Measurements from ENCODE around the gene DCAF6.

The DCAF6 gene

GRCh38 chr1:167904652-167905130, 31.8 kb upstream of the DCAF6 start:
- Histone ChIP-seq H4K91ac (ENCODE audit: low read length) (no peak overlapping the region), H3K79me1 (replicated peaks; ENCODE audit: low read length, poor library complexity, severe bottlenecking) (no peaks in the 10 kb centered on the region), H4K8ac (ENCODE audit: low read length) (no peak overlapping the region), H2BK12ac (ENCODE audit: low read length in 2 of 2) (peak overlapping the region in 1 of 2 experiments; percentile 28), H3K18ac (ENCODE audit: low read depth in 1 of 2, low read length in 2 of 2) (peak overlapping the region in 1 of 2 experiments; percentile 59), H3K9me3 (ENCODE audit: control insufficient read depth, low read length) (peaks cover 3% of the 10 kb centered on the region), H3K4ac (ENCODE audit: low read depth in 1 of 2, low read length in 2 of 2) (no peak overlapping the region), H3K4me3 (ENCODE audit: insufficient read depth in 1 of 2, low read depth in 1 of 2, low read length in 2 of 2) (no peak overlapping the region), H2AFZ (ENCODE audit: low read depth, low read length) (no peak overlapping the region), H3K27ac (ENCODE audit: low read length, poor library complexity, severe bottlenecking) (peak overlapping the region; percentile 5), H3K4me1 (ENCODE audit: control insufficient read depth, insufficient read depth, low read depth, low read length) (peaks cover 3% of the 10 kb centered on the region), H2AK5ac (ENCODE audit: low read length, severe bottlenecking) (no peak overlapping the region), H3K23ac (ENCODE audit: low read length in 2 of 2) (no peak overlapping the region), H2BK15ac (ENCODE audit: low read depth, poor library complexity, severe bottlenecking) (no peak overlapping the region), H2BK5ac (ENCODE audit: low read depth, low read length, poor library complexity, severe bottlenecking) (no peak overlapping the region), H3K4me2 (ENCODE audit: low read length, poor library complexity, severe bottlenecking) (no peak overlapping the region), H3K9ac (ENCODE audit: low read length) (no peak overlapping the region), H3K14ac (ENCODE audit: low read length in 2 of 2) (no peak overlapping the region), H3K36me3 (ENCODE audit: control insufficient read depth in 1 of 2, insufficient read depth in 2 of 2, low read depth in 1 of 2, low read length in 2 of 2) (no peaks in the 10 kb centered on the region), H2BK120ac (ENCODE audit: low read depth, low read length) (no peak overlapping the region), H3K27me3 (ENCODE audit: control insufficient read depth in 1 of 2, insufficient read depth in 1 of 2, low read length in 2 of 2) (no peaks in the 10 kb centered on the region)
- WGBS = 0% methylated on average over 4 of the region's 4 CpGs
- DNase-seq = peak; percentile 90

GRCh38 chr1:167905182-167905581, 31.3 kb upstream of the DCAF6 start:
- H3K4ac ChIP-seq (ENCODE audit: low read depth in 1 of 2, low read length in 2 of 2) = no peak overlapping the region
- H3K23ac ChIP-seq (ENCODE audit: low read length in 2 of 2) = no peak overlapping the region
- H2BK120ac ChIP-seq (ENCODE audit: low read depth, low read length) = no peak overlapping the region
- H3K27ac ChIP-seq (ENCODE audit: low read length, poor library complexity, severe bottlenecking) = peak overlapping the region; percentile 41
- no peak overlapping the region for H2BK15ac ChIP-seq (ENCODE audit: low read depth, poor library complexity, severe bottlenecking)
- peaks cover 6% of the 10 kb centered on the region for H3K9me3 ChIP-seq (ENCODE audit: control insufficient read depth, low read length)
- no peak overlapping the region for H4K91ac ChIP-seq (ENCODE audit: low read length)
- H3K9ac ChIP-seq (ENCODE audit: low read length) = no peak overlapping the region
- no peaks in the 10 kb centered on the region for H3K27me3 ChIP-seq (ENCODE audit: control insufficient read depth in 1 of 2, insufficient read depth in 1 of 2, low read length in 2 of 2)
- H3K14ac ChIP-seq (ENCODE audit: low read length in 2 of 2) = no peak overlapping the region
- no peak overlapping the region for H2BK12ac ChIP-seq (ENCODE audit: low read length in 2 of 2)
- DNase-seq = peak; percentile 68
- no peak overlapping the region for H2AK5ac ChIP-seq (ENCODE audit: low read length, severe bottlenecking)
- H3K4me2 ChIP-seq (ENCODE audit: low read length, poor library complexity, severe bottlenecking) = no peak overlapping the region
- H3K79me1 ChIP-seq (replicated peaks; ENCODE audit: low read length, poor library complexity, severe bottlenecking) = no peaks in the 10 kb centered on the region
- peaks cover 3% of the 10 kb centered on the region for H3K4me1 ChIP-seq (ENCODE audit: control insufficient read depth, insufficient read depth, low read depth, low read length)
- no peaks in the 10 kb centered on the region for H3K36me3 ChIP-seq (ENCODE audit: control insufficient read depth in 1 of 2, insufficient read depth in 2 of 2, low read depth in 1 of 2, low read length in 2 of 2)
- peak overlapping the region in 1 of 2 experiments; percentile 80 for H3K18ac ChIP-seq (ENCODE audit: low read depth in 1 of 2, low read length in 2 of 2)
- H2AFZ ChIP-seq (ENCODE audit: low read depth, low read length) = no peak overlapping the region
- H3K4me3 ChIP-seq (ENCODE audit: insufficient read depth in 1 of 2, low read depth in 1 of 2, low read length in 2 of 2) = no peak overlapping the region
- H2BK5ac ChIP-seq (ENCODE audit: low read depth, low read length, poor library complexity, severe bottlenecking) = no peak overlapping the region
- peak overlapping the region; percentile 62 for H4K8ac ChIP-seq (ENCODE audit: low read length)
- WGBS = 21% methylated on average over 2 of the region's 3 CpGs

GRCh38 chr1:167905671-167906070, 30.8 kb upstream of the DCAF6 start:
- Histone ChIP-seq H3K23ac (ENCODE audit: low read length in 2 of 2) (no peak overlapping the region), H3K4me2 (ENCODE audit: low read length, poor library complexity, severe bottlenecking) (no peak overlapping the region)

GRCh38 chr1:167909691-167910180, 26.7 kb upstream of the DCAF6 start:
- no peak for DNase-seq
- H3K4me2 ChIP-seq (ENCODE audit: low read length, poor library complexity, severe bottlenecking) = no peak overlapping the region
- peak overlapping the region; percentile 50 for H3K27ac ChIP-seq (ENCODE audit: low read length, poor library complexity, severe bottlenecking)
- no peak overlapping the region for H3K9ac ChIP-seq (ENCODE audit: low read length)
- no peak overlapping the region for H3K23ac ChIP-seq (ENCODE audit: low read length in 2 of 2)
- no peak overlapping the region for H3K4ac ChIP-seq (ENCODE audit: low read depth in 1 of 2, low read length in 2 of 2)
- H3K14ac ChIP-seq (ENCODE audit: low read length in 2 of 2) = no peak overlapping the region
- no peak overlapping the region for H2BK120ac ChIP-seq (ENCODE audit: low read depth, low read length)
- no peak overlapping the region for H4K91ac ChIP-seq (ENCODE audit: low read length)
- no peak overlapping the region for H2AFZ ChIP-seq (ENCODE audit: low read depth, low read length)
- H3K79me1 ChIP-seq (replicated peaks; ENCODE audit: low read length, poor library complexity, severe bottlenecking) = no peaks in the 10 kb centered on the region
- H3K4me1 ChIP-seq (ENCODE audit: control insufficient read depth, insufficient read depth, low read depth, low read length) = peaks cover under 1% of the 10 kb centered on the region
- peaks cover 6% of the 10 kb centered on the region for H3K9me3 ChIP-seq (ENCODE audit: control insufficient read depth, low read length)
- no peak overlapping the region for H2BK15ac ChIP-seq (ENCODE audit: low read depth, poor library complexity, severe bottlenecking)
- H4K8ac ChIP-seq (ENCODE audit: low read length) = no peak overlapping the region
- peaks cover 10 to 12% of the 10 kb centered on the region in 2 experiments for H3K36me3 ChIP-seq (ENCODE audit: control insufficient read depth in 1 of 2, insufficient read depth in 2 of 2, low read depth in 1 of 2, low read length in 2 of 2)
- H2BK12ac ChIP-seq (ENCODE audit: low read length in 2 of 2) = no peak overlapping the region
- no peak overlapping the region for H2AK5ac ChIP-seq (ENCODE audit: low read length, severe bottlenecking)
- no peak overlapping the region for H3K18ac ChIP-seq (ENCODE audit: low read depth in 1 of 2, low read length in 2 of 2)
- WGBS = 93% methylated on average over 5 of the region's 6 CpGs
- no peak overlapping the region for H2BK5ac ChIP-seq (ENCODE audit: low read depth, low read length, poor library complexity, severe bottlenecking)
- no peak overlapping the region for H3K4me3 ChIP-seq (ENCODE audit: insufficient read depth in 1 of 2, low read depth in 1 of 2, low read length in 2 of 2)
- no peaks in the 10 kb centered on the region for H3K27me3 ChIP-seq (ENCODE audit: control insufficient read depth in 1 of 2, insufficient read depth in 1 of 2, low read length in 2 of 2)

More at GRCh38 chr1:167905671-167906070, 30.8 kb upstream of the DCAF6 start:
- peaks cover 3% of the 10 kb centered on the region for H3K4me1 ChIP-seq (ENCODE audit: control insufficient read depth, insufficient read depth, low read depth, low read length)
- H3K14ac ChIP-seq (ENCODE audit: low read length in 2 of 2) = no peak overlapping the region
- H3K4me3 ChIP-seq (ENCODE audit: insufficient read depth in 1 of 2, low read depth in 1 of 2, low read length in 2 of 2) = no peak overlapping the region
- no peak overlapping the region for H2AFZ ChIP-seq (ENCODE audit: low read depth, low read length)
- no peak overlapping the region for H4K91ac ChIP-seq (ENCODE audit: low read length)
- no peak overlapping the region for H3K4ac ChIP-seq (ENCODE audit: low read depth in 1 of 2, low read length in 2 of 2)
- peaks cover 6% of the 10 kb centered on the region for H3K9me3 ChIP-seq (ENCODE audit: control insufficient read depth, low read length)
- no peak overlapping the region for H4K8ac ChIP-seq (ENCODE audit: low read length)
- no peak overlapping the region for H2BK12ac ChIP-seq (ENCODE audit: low read length in 2 of 2)
- H2BK120ac ChIP-seq (ENCODE audit: low read depth, low read length) = no peak overlapping the region
- no peak for DNase-seq
- no peaks in the 10 kb centered on the region for H3K27me3 ChIP-seq (ENCODE audit: control insufficient read depth in 1 of 2, insufficient read depth in 1 of 2, low read length in 2 of 2)
- no peaks in the 10 kb centered on the region for H3K36me3 ChIP-seq (ENCODE audit: control insufficient read depth in 1 of 2, insufficient read depth in 2 of 2, low read depth in 1 of 2, low read length in 2 of 2)
- no peak overlapping the region for H3K9ac ChIP-seq (ENCODE audit: low read length)
- H2AK5ac ChIP-seq (ENCODE audit: low read length, severe bottlenecking) = no peak overlapping the region
- H2BK15ac ChIP-seq (ENCODE audit: low read depth, poor library complexity, severe bottlenecking) = no peak overlapping the region
- no peak overlapping the region for H2BK5ac ChIP-seq (ENCODE audit: low read depth, low read length, poor library complexity, severe bottlenecking)
- H3K79me1 ChIP-seq (replicated peaks; ENCODE audit: low read length, poor library complexity, severe bottlenecking) = no peaks in the 10 kb centered on the region
- peak overlapping the region; percentile 37 for H3K27ac ChIP-seq (ENCODE audit: low read length, poor library complexity, severe bottlenecking)
- no peak overlapping the region for H3K18ac ChIP-seq (ENCODE audit: low read depth in 1 of 2, low read length in 2 of 2)
